Panc1 (cell line): ENCODE measurements around the gene SAXO2. TPM values are rescaled to one million over a fixed set of nuclear protein-coding genes. Genes with fewer than 3 reads are reported as not detected.
"Not testable (repeated sequence)": the region's sequence is repeated elsewhere in the genome, so short reads cannot be mapped to it uniquely, and the experiment has no call there.

Source experiments
- ATAC-seq: fragments of 200-7000 bp; cut with Tn5 transposase; 2 replicates; pipeline ENCODE4 v1.9.1; 2020; ENCODE audit warnings: mild to moderate bottlenecking, moderate library complexity
- BruUV-seq: library from RNA; stranded (reverse); fragments of 400-500 nt; replicated peaks from 2 replicates; lab custom pipeline; 2021; lab: Mats Ljungman, UMichigan
- CTCF ChIA-PET: fragments of 300-600 bp; sonication (Branson Sonifier 250); formaldehyde crosslinking; loops from one replicate; lab custom pipeline; 2022; ENCODE audit warnings: antibody characterized with exemption; lab: Charles Lee
- POLR2A ChIA-PET: fragments of 300-600 bp; sonication (Branson Sonifier 250); formaldehyde crosslinking; loops from one replicate; lab custom pipeline; 2022; ENCODE audit warnings: antibody characterized with exemption; lab: Charles Lee
- DNase-seq: peaks from one replicate; pipeline ENCODE4 v3.0.0-alpha.2; 2010; ENCODE audit warnings: low read depth, low spot score
- H3K27ac ChIP-seq: 2 replicates; pipeline ENCODE4 v1.5.1; 2011; ENCODE audit warnings: mild to moderate bottlenecking, low read length, inconsistent platforms
- H3K27me3 ChIP-seq: fragments of 200-500 bp; sonication (Bioruptor generic); 2 replicates; pipeline ENCODE4 v1.6.0; 2014; ENCODE audit warnings: low read length, inconsistent platforms; ENCODE audit not compliant: control insufficient read depth, insufficient read depth
- H3K36me3 ChIP-seq: fragments of 200-500 bp; sonication (Bioruptor generic); 2 replicates; pipeline ENCODE4 v1.5.1; 2014; ENCODE audit warnings: inconsistent platforms, mild to moderate bottlenecking, low read length, moderate library complexity; ENCODE audit not compliant: control insufficient read depth, insufficient read depth
- H3K4me1 ChIP-seq: 2 replicates; pipeline ENCODE4 v1.5.1; 2011; ENCODE audit warnings: inconsistent platforms, mild to moderate bottlenecking, low read length, moderate library complexity; ENCODE audit not compliant: control insufficient read depth, insufficient read depth
- H3K4me3 ChIP-seq, 2 experiments: 2 replicates each; pipeline ENCODE4 v1.5.1; 2011 to 2012; ENCODE audit warnings: low read depth in 2 of 2, low read length in 2 of 2, mild to moderate bottlenecking in 2 of 2, inconsistent platforms in 1 of 2, moderate library complexity in 1 of 2
- H3K9me3 ChIP-seq: fragments of 200-500 bp; sonication (Bioruptor generic); 2 replicates; pipeline ENCODE4 v1.5.1; 2014; ENCODE audit warnings: low read depth, mild to moderate bottlenecking, inconsistent platforms, low read length, moderate library complexity; ENCODE audit not compliant: control insufficient read depth, insufficient read depth
- in situ Hi-C: cut with HindIII; loops from 2 replicates; pipeline ENCODE4 v1.10.0; 2016; ENCODE audit warnings: low sequenced_read_pairs, low pct_unique_long_range_greater_than_20kb
- intact Hi-C: fragments of 100-400 bp; cut with micrococcal nuclease; formaldehyde crosslinking; loops from one replicate; pipeline ENCODE4 v1.10.0; 2022; ENCODE audit not compliant: unreplicated experiment
- total RNA-seq: library from RNA; stranded (reverse); gene quantifications from one replicate; pipeline ENCODE4 v1.2.1, GENCODE V29; 2021; ENCODE audit not compliant: unreplicated experiment

The SAXO2 gene
- total RNA-seq, 1 experiment from 2014 or later: 1.1 TPM

DNA sequence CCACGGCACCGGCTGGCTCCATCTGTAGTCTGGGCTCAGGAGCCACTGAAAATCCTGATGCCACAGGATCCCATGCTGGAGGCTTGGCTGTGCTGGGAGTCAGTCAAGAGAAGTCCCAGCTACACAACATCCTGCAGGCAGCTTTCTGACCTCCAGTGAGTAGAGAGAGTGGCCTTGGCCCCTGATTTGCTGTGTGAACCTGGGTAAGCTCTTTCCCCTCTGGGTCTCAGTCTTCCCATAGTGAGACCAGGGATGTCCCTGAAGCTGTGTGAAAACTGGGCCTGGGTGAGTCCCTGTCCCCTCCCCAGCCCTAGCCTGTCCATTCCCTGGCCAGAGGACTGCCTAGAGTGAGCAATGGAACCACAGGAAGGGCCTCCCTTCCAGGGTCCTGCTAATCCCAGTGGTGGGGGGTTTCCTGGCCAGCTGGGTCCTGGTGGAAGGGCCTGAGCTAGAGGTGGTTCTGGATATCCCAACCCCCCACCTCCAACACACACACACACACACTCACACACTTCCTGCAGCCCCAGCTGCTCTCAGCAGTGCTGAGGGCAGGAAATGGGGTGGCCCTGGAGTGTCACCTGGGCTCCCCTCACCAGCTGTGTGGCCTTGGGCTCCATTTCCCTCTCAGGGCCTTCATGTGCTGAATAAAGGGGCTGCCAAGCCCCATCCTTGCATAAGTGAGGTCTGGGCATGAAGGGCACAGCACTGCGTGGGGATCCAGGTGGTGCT, 69.1 kb downstream of the SAXO2 start:
- H3K27me3 ChIP-seq, intact Hi-C loops, H3K27ac ChIP-seq, POLR2A ChIA-PET, BruUV-seq, in situ Hi-C loops, H3K9me3 ChIP-seq, H3K4me1 ChIP-seq, DNase-seq, H3K4me3 ChIP-seq, CTCF ChIA-PET, ATAC-seq, H3K36me3 ChIP-seq: not testable (repeated sequence)

DNA sequence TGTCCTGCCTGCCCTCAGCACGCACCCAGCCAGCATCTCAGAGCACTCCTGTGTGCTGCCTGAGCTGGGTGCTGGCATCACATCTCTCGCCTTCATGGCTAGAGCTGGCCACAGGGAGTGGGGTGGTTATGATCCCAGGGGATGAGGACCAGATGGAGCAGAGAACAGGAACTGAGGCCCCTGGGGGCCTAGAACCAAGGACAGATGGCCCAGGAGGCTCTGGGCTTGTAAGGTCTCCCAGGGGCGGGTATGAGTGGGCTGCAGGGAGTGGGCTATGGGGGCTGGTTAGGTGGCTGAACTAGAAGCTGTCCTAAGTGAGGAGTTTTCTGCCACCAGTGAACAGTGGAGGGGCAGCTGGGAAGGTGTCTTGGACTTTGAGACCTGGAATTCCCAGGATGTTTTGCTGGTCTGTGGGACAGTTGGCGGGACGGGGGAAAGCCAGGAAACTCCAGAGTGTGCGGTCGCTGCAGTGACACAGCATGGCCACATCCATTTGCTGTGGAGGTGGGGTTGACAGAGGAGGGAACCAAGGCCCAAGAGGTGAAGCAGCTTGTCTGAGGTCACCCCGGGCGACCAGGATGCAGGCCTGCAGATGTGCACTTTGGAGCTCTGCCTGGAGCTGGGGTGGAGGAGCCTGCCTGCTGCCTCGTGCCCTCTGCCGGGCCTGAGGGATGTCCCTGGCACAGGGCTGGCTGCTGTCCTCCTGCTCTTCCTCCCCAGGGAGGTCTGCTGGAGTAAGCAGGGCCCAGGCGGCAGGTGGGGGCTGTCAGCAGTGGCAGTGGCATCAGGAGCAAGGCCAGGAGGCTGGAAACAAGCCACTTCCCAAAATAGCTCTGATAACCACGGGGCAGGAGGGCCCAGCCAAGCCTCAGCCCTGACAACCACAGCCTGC, 70.3 kb downstream of the SAXO2 start:
- H3K36me3 ChIP-seq, H3K27ac ChIP-seq, H3K4me1 ChIP-seq, DNase-seq, H3K4me3 ChIP-seq, intact Hi-C loops, H3K27me3 ChIP-seq, POLR2A ChIA-PET, H3K9me3 ChIP-seq, CTCF ChIA-PET, in situ Hi-C loops, BruUV-seq: not testable (repeated sequence)
- ATAC-seq: peak; percentile 20; the same call in 1 of the 2 replicates

GRCh38 chr15:82333603-82334553, 71.3 kb downstream of the SAXO2 start:
- H3K36me3 ChIP-seq, H3K9me3 ChIP-seq, in situ Hi-C loops, CTCF ChIA-PET, H3K4me3 ChIP-seq, intact Hi-C loops, ATAC-seq, H3K27ac ChIP-seq, POLR2A ChIA-PET, BruUV-seq, H3K4me1 ChIP-seq, DNase-seq, H3K27me3 ChIP-seq: not testable (repeated sequence)

Other genes with a start within 250 kb of the SAXO2 start
- gene MEX3B, start 216.8 kb upstream of the SAXO2 start, total RNA-seq: 8.5 TPM
- gene EFL1, start 84 bp upstream of the SAXO2 start, total RNA-seq: 20.2 TPM
- 3.5 TPM for gene GOLGA6L10, start 86.7 kb downstream of the SAXO2 start, total RNA-seq
- gene GOLGA6L9, start 167.0 kb downstream of the SAXO2 start, total RNA-seq: 5.8 TPM